ENCODE results near the gene SMYD5.

The SMYD5 gene

GRCh38 chr2:73202156-73203054 lies 11.6 kb upstream of the SMYD5 start, which contains the start of gene NOTO:
TSS of gene NOTO (plus strand) at chr2:73202574. CDS start at chr2:73202667, 93 bp downstream.
- intact Hi-C loops (cut with DNase I), result no loop called here
- DNase-seq, result no peak

GRCh38 chr2:73203055-73203681 lies 10.9 kb upstream of the SMYD5 start:
- intact Hi-C loops (cut with DNase I), result no loop called here
- no peak for DNase-seq

GRCh38 chr2:73205611-73206010 lies 8.4 kb upstream of the SMYD5 start:
- intact Hi-C loops (cut with DNase I), result no loop called here
- no peak for DNase-seq

GRCh38 chr2:73208258-73208657 lies 5.8 kb upstream of the SMYD5 start:
- DNase-seq, result no peak
- intact Hi-C loops (cut with DNase I), result no loop called here

- DNase-seq, result no peak
- intact Hi-C loops (cut with DNase I), result no loop called here
Measured at GRCh38 chr2:73210019-73210418, 4.0 kb upstream of the SMYD5 start.

- intact Hi-C loops (cut with DNase I), result no loop called here
- DNase-seq, result no peak
Measured at GRCh38 chr2:73210696-73211095, 3.3 kb upstream of the SMYD5 start.

GRCh38 chr2:73212098-73212447 lies 2.0 kb upstream of the SMYD5 start:
- DNase-seq, result no peak
- intact Hi-C loops (cut with DNase I), result no loop called here

GRCh38 chr2:73212448-73213176 lies 1.4 kb upstream of the SMYD5 start:
- intact Hi-C loops (cut with DNase I), result no loop called here
- DNase-seq, result peak; percentile 43 to 89 (median 74)

GRCh38 chr2:73215254-73215653 lies 1.2 kb downstream of the SMYD5 start:
- intact Hi-C loops (cut with DNase I), result no loop called here
- DNase-seq, result no peak

GRCh38 chr2:73217160-73217559 lies 3.1 kb downstream of the SMYD5 start:
- intact Hi-C loops (cut with DNase I), result no loop called here
- DNase-seq, result no peak

GRCh38 chr2:73217826-73218225 lies 3.8 kb downstream of the SMYD5 start:
- DNase-seq, result no peak
- intact Hi-C loops (cut with DNase I), result no loop called here

- no peak for DNase-seq
- intact Hi-C loops (cut with DNase I), result no loop called here
Measured at GRCh38 chr2:73218298-73218697, 4.3 kb downstream of the SMYD5 start.

- no peak for DNase-seq
- intact Hi-C loops (cut with DNase I), result no loop called here
Measured at GRCh38 chr2:73223821-73224220, 9.8 kb downstream of the SMYD5 start.

GRCh38 chr2:73225513-73226360 lies 11.7 kb downstream of the SMYD5 start:
- DNase-seq, result no peak
- intact Hi-C loops (cut with DNase I), result no loop called here

GRCh38 chr2:73227086-73227485 lies 13.0 kb downstream of the SMYD5 start:
- intact Hi-C loops (cut with DNase I), result no loop called here
- no peak for DNase-seq

GRCh38 chr2:73228631-73229030 lies 14.6 kb downstream of the SMYD5 start:
- intact Hi-C loops (cut with DNase I), result no loop called here
- no peak for DNase-seq

- intact Hi-C loops (cut with DNase I), result loop anchor here (10.0 kb wide), 1 partner anchor 158 kb away; the partner anchor contains the start of gene SFXN5
Measured at GRCh38 chr2:73232403-73233153, 18.5 kb downstream of the SMYD5 start.

More at GRCh38 chr2:73232403-73233153, 18.5 kb downstream of the SMYD5 start:
- DNase-seq, result peak in 6 of 42 donors; percentile 16 to 47 (median 27)
